HG03039 (cell line): ENCODE results near the gene PHF12.

Experiments
- ATAC-seq: cut with Tn5 transposase; IDR thresholded peaks from one replicate; pipeline ENCODE4 v1.9.1; 2021; ENCODE audit warnings: mild to moderate bottlenecking, moderate library complexity; ENCODE audit not compliant: unreplicated experiment

Gene PHF12

DNA sequence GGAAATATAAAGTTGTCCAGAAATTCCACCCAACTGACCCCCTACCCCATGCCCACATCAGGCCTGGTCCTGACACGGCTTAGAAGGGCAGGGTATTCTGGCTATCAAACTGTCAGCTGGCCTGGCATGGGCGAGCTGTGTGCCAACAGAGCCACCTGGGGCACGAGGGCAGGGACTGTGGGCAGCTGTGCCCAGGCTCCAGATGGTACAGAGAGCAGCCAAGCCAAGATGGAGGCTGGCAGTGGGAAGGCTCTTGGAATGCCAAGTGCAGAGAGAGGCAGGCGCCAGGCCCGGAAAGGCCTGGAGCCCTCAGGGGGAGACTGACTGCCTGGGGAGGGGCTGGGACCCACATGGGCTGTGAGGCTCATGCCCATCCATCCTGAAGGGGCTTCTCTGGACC lies 24.3 kb upstream of the PHF12 start:
- ATAC-seq: no peak

- no peak for ATAC-seq
Measured at GRCh38 chr17:28975031-28975430, 23.7 kb upstream of the PHF12 start.

GRCh38 chr17:28974451-28974850 lies 23.1 kb upstream of the PHF12 start:
- ATAC-seq: no peak

DNA sequence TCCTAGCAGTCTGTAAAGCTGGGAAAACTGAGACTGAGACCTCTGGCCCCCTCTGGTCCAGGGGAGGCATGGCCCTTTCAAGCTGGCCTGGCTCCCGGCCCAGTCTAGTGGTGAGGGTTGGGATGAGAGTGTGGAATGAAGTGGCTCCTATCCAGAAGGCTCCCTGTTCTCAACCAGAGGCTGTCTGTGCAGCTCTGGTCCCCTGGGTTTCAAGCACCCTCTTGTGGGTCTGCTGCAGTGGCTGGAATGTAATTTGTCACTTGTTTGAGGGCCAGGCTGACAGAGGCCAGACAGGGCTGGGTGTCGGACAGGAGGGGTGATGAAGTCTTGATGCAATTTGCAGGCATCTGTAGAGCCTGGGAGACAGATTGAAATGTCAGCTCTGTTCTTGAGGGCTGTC lies 22.1 kb upstream of the PHF12 start:
- no peak for ATAC-seq

DNA sequence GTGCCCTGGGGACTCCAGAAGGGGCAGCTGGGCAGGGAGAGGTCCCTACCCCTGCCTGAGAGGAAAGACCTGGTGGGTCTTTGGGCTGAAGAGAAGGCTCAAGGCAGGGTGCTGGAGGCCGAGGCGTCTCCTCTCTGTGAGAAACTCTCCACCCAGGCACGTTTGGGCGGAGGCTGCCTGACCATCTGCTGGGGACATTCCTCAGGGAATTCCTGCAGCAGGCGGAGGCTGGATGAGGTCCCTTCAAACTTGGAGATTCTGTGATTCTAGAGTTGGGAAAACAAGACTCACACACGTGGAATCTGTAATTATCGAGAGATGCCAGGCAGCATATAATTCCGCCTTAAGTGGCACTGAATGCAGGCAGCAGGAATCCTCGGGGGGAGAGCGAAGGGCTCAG lies 21.1 kb upstream of the PHF12 start:
- no peak for ATAC-seq

- ATAC-seq: no peak
Measured at GRCh38 chr17:28970879-28971278, 19.6 kb upstream of the PHF12 start.

DNA sequence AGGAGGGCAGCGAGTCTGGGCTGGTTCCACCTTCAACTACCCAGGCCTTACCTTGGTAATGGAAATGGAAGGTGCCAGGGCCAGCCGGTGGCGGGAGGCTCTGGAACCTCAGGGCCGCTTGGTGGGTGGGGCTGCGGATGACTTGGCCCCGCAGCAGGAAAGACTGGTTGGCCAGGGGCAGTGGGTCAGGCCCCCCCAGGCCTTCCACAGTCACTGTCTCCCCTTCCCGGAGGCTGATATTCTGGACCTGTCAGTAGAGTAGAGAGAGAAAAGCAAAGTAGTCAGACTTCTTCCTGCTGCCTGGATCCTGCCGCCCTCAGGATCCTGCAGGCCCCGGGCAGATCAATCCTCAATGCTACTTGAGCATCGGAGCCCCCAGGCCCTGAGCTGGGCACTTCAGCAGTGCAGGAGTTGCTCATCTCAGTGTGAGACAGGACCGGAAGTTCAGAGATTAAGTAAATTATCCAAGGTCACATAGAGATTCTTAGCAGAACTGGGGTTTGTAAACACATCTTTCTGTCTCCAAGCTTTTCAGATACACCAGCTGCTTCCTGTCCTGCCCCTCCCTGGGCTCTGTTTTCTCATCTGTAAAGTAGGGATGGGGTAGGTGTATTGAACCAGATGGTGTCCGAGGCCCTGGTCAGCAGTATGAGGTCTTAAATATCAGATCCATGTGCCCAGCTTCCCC lies 18.5 kb upstream of the PHF12 start:
- no peak for ATAC-seq

GRCh38 chr17:28968914-28969295 lies 17.6 kb upstream of the PHF12 start:
- ATAC-seq: no peak

DNA sequence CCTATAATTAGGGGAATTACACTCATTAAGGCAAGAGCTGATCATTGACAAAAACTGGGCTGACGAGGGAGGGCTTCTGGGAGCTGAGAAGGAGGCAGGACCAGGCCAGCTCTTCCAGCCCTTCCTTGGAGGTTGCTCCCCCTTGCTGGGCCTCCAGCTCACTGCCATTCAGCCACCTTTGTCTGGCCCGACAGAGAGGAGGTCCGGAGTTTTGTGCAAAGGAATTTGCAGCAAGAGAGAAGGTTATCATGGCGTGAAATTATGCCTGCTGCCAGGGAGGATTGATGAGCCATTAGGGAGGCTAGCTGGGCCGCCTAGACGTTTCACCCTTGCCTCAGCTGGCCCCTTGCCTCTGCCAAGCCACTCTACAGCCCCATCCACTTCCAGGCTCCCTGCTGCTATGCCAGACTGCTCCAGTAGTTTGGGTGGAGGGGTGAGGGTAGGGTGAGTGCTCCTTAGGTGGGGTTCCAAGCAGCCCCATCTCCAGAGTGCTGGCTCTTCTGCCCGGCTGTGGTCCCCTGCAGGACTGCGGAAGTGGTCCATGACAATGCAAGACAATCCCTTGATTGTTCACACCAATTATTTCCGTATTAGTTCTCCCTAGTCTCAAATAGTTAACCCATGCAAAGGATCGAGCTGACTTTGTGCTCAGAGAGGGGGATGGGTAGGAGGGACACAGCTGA lies 17.1 kb upstream of the PHF12 start:
- ATAC-seq: no peak

GRCh38 chr17:28967221-28968135 lies 16.2 kb upstream of the PHF12 start:
- no peak for ATAC-seq

DNA sequence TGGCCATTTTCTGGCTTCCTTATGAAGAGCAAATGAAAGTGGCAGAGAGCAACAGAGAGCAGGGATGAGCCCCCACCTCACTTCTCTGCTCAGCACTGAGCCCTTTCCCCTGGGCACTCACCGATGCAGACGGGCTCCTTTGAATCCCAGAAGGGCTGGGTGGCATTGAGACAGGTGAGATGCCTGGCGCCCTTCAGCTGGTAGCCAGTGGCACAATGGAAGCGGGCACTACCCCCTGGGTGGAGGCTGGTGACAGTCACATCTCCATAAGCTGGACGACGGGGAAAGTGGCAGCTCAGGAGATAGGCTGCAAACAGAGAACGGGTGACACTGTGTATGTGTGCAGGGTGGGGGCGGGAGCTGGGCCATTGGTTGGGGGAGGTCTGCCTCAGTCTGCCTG lies 12.5 kb upstream of the PHF12 start:
- no peak for ATAC-seq

DNA sequence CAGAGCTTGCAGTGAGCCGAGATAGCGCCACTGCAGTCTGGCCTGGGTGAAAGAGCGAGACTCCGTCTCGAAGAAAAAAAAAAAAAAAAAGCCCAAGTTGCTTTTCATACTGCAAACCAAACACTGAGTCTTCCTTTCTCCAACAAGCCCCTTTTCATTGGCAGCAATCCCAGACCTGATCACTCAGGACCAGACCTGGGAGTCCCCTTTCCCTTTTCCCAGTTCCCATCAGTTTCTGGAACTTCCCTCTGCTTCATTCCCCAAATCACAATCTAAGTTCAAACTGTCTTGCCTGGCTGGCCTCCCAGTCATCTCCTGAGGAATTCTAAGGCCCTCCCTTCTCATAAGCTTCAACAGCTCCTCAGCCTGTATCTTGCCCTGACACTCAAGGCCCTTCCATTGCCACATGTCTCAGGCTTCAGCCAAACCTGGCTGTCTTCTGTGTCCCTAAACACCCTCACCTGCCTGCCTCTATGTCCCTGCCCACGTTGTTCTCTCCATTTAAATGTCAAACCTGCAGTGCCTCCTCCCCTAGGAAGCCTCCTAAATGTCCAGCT lies 11.8 kb upstream of the PHF12 start:
- no peak for ATAC-seq

- no peak for ATAC-seq
Measured at GRCh38 chr17:28961391-28961790, 10.1 kb upstream of the PHF12 start.

GRCh38 chr17:28960256-28961061 lies 9.1 kb upstream of the PHF12 start:
- no peak for ATAC-seq

DNA sequence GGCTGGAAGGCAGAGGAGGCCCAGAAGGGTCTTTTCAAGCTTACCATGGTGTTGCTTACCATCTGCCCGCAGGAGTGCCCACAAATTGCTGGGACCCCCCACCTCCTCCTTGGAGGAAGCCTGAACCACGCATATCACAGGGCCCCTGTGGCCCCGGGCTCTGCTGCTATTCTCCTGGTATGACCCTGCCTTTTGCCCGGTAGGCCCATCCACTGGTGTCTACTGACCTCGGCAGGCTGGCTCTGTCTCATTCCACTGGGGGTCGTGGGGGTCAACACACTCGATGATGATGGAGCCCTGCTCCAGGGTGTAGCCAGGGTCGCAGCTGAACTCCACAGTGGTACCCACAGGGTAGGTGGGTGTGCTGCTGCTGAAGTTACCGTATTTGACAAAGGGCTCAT lies 8.2 kb upstream of the PHF12 start:
- ATAC-seq: no peak

- ATAC-seq: no peak
Measured at GRCh38 chr17:28958820-28959455, 7.6 kb upstream of the PHF12 start.

GRCh38 chr17:28957992-28958355 lies 6.7 kb upstream of the PHF12 start:
- no peak for ATAC-seq

DNA sequence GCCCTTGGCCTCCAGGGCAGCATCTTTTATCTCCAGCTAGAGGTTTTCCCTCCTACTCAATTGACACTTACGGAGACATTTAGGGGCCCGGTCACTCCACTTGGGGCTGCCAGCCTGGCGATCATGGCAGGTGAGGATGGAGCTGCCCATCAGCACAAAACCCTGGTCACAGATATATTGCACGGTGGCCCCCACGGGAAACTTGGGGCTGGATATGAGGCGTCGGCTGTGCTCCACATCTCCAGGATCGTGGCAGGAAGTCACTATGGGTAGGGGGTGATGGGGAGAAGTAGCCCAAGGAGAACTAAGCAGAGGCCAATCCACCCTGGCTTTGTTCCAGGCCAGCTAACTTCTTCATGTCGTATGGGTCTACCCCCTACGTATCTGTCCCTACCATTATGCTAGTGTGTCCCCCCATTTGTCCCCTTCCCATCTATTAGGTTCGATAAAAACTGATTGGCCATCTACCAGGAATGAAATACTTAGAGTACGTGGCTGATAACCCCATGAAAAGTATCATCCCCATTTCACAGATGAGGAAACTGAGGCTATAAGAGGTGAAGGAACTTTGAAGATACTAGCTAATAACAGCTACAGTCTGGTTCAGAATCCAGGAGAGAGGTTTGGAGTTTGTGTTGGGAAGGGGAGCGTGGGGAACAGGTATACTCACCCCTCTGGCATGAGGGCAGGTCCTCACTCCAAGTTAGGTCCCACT lies 6.1 kb upstream of the PHF12 start:
- ATAC-seq: no peak

GRCh38 chr17:28956861-28957260 lies 5.5 kb upstream of the PHF12 start:
- no peak for ATAC-seq

- ATAC-seq: no peak
Measured at GRCh38 chr17:28956112-28956511, 4.8 kb upstream of the PHF12 start.
